Activated naive CD4-positive, alpha-beta T cell treated with anti-CD3 and anti-CD28 coated beads for 36 hours (primary cell): Measurements from ENCODE around the gene MIGA2. TPM values are rescaled to one million over a fixed set of nuclear protein-coding genes. Genes with fewer than 3 reads are reported as not detected.
A peak's percentile ranks its signal among the peaks of the same experiment; 100 is the strongest.
"Not testable (repeated sequence)": the region's sequence is repeated elsewhere in the genome, so short reads cannot be mapped to it uniquely, and the experiment has no call there.

Experiments
- CTCF ChIA-PET: fragments of 350-600 bp; sonication (Branson Sonifier 250); formaldehyde crosslinking; loops from one replicate; lab custom pipeline; 2021; ENCODE audit warnings: antibody characterized with exemption; lab: Charles Lee
- DNase-seq: peaks from one replicate; pipeline ENCODE4 v3.0.0-alpha.2; 2020
- H3K27ac Mint-ChIP-seq: one replicate; pipeline ENCODE4 v1.8.0; 2021; ENCODE audit warnings: mild to moderate bottlenecking, mixed read lengths
- H3K27me3 Mint-ChIP-seq: one replicate; pipeline ENCODE4 v1.8.0; 2021; ENCODE audit warnings: low read depth, mixed read lengths
- H3K36me3 Mint-ChIP-seq: one replicate; pipeline ENCODE4 v1.8.0; 2021; ENCODE audit warnings: low read depth, mixed read lengths
- H3K4me1 Mint-ChIP-seq: one replicate; pipeline ENCODE4 v1.8.0; 2021; ENCODE audit warnings: low read depth, mixed read lengths
- H3K4me3 Mint-ChIP-seq: one replicate; pipeline ENCODE4 v1.8.0; 2021; ENCODE audit warnings: mild to moderate bottlenecking, moderate library complexity, mixed read lengths
- H3K9me3 Mint-ChIP-seq: one replicate; pipeline ENCODE4 v1.8.0; 2021; ENCODE audit warnings: mixed read lengths
- intact Hi-C: fragments of 100-400 bp; cut with micrococcal nuclease; formaldehyde crosslinking; loops from one replicate; pipeline ENCODE4 v1.15.1; 2023
- total RNA-seq, 2 experiments: library from RNA; stranded (reverse); gene quantifications; one replicate each; pipeline ENCODE4 v1.2.3, GENCODE V29; 2021

Gene MIGA2
- total RNA-seq, 2 experiments from 2014 or later = 36.3 to 42.7 TPM

GRCh38 chr9:129030191-129030590 is 6.2 kb upstream of the MIGA2 start:
- Mint-ChIP-seq H3K27ac (peak overlapping the region; percentile 36), H3K36me3 (no peaks in the 10 kb centered on the region), H3K4me3 (no peak overlapping the region), H3K27me3 (no peaks in the 10 kb centered on the region), H3K4me1 (peaks cover 13% of the 10 kb centered on the region), H3K9me3 (no peaks in the 10 kb centered on the region)
- no peak for DNase-seq
- intact Hi-C loops = no loop called here
- CTCF ChIA-PET = no interaction called here

GRCh38 chr9:129031514-129031913 is 4.9 kb upstream of the MIGA2 start:
- Mint-ChIP-seq H3K36me3 (no peaks in the 10 kb centered on the region), H3K27ac (no peak overlapping the region)
- CTCF ChIA-PET = interaction anchor here (0.6 to 1.1 kb wide), 2 partner anchors 100 to 158 kb away, joined by 4 read pairs; no protein-coding TSS in a partner anchor

GRCh38 chr9:129032541-129033159 is 3.8 kb upstream of the MIGA2 start:
- H3K4me3 Mint-ChIP-seq = no peak overlapping the region
- intact Hi-C loops = no loop called here
- no peaks in the 10 kb centered on the region for H3K27me3 Mint-ChIP-seq
- H3K36me3 Mint-ChIP-seq = peaks cover 3% of the 10 kb centered on the region
- DNase-seq = no peak
- H3K4me1 Mint-ChIP-seq = peaks cover 14% of the 10 kb centered on the region
- CTCF ChIA-PET = interaction anchor here (1.1 kb wide), 1 partner anchor 99 kb away, joined by 4 read pairs; no protein-coding TSS in a partner anchor
- no peak overlapping the region for H3K27ac Mint-ChIP-seq
- no peaks in the 10 kb centered on the region for H3K9me3 Mint-ChIP-seq

More at GRCh38 chr9:129031514-129031913, 4.9 kb upstream of the MIGA2 start:
- Mint-ChIP-seq H3K4me3 (no peak overlapping the region), H3K9me3 (no peaks in the 10 kb centered on the region), H3K4me1 (peaks cover 11% of the 10 kb centered on the region), H3K27me3 (no peaks in the 10 kb centered on the region)
- DNase-seq = no peak
- intact Hi-C loops = no loop called here

GRCh38 chr9:129033216-129033615 is 3.2 kb upstream of the MIGA2 start:
- Mint-ChIP-seq H3K9me3 (no peaks in the 10 kb centered on the region), H3K4me3 (no peak overlapping the region), H3K27ac (no peak overlapping the region), H3K36me3 (peaks cover 3% of the 10 kb centered on the region), H3K4me1 (peaks cover 19% of the 10 kb centered on the region), H3K27me3 (no peaks in the 10 kb centered on the region)
- CTCF ChIA-PET = no interaction called here
- intact Hi-C loops = no loop called here
- DNase-seq = no peak

GRCh38 chr9:129035838-129036237 is 588 bp upstream of the MIGA2 start:
- not testable (repeated sequence) for H3K9me3 Mint-ChIP-seq, H3K27me3 Mint-ChIP-seq, DNase-seq, H3K36me3 Mint-ChIP-seq
- H3K4me1 Mint-ChIP-seq = peaks cover 30% of the 10 kb centered on the region
- CTCF ChIA-PET = interaction anchor here (0.5 to 1.0 kb wide), 3 partner anchors 30 to 338 kb away, joined by 3 read pairs; no protein-coding TSS in a partner anchor
- H3K27ac Mint-ChIP-seq = peak overlapping the region; percentile 71
- intact Hi-C loops = loop anchor here (1.0 to 5.0 kb wide), 5 partner anchors 8 to 312 kb away; partner anchors contain the start of genes CRAT, DOLK, DOLPP1 and NUP188
- peak overlapping the region; percentile 98 for H3K4me3 Mint-ChIP-seq

GRCh38 chr9:129036923-129037766 is 719 bp downstream of the MIGA2 start:
- CTCF ChIA-PET = interaction anchor here (0.5 kb wide), 1 partner anchor 392 kb away, joined by 6 read pairs; no protein-coding TSS in a partner anchor
- Mint-ChIP-seq H3K27ac (peak overlapping the region; percentile 68), H3K4me1 (peaks cover 30% of the 10 kb centered on the region), H3K9me3 (no peaks in the 10 kb centered on the region), H3K36me3 (peaks cover 8% of the 10 kb centered on the region), H3K4me3 (peak overlapping the region; percentile 98), H3K27me3 (no peaks in the 10 kb centered on the region)
- intact Hi-C loops = loop anchor here (1.0 to 5.0 kb wide), 5 partner anchors 9 to 313 kb away; partner anchors contain the start of genes CRAT, DOLK, DOLPP1 and NUP188
- DNase-seq = no peak

DNA sequence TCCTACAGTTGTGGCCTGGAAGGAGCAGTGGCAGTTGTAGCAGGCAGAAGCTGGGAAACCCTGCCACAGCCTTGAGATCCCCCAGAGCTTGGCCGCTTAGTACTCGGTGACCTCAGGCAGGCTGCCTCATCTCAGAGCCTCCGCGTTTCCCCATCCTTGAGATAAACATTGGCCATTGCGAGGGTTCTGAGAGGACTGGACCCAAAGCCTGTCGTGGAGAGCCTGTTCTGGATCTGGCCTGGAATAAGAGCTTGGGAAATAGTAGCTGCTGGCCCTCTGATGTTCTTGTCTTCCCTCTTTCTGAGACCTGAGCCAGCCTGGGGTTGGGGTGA is 1.3 kb downstream of the MIGA2 start:
- H3K27me3 Mint-ChIP-seq = no peaks in the 10 kb centered on the region
- H3K36me3 Mint-ChIP-seq = peaks cover 12% of the 10 kb centered on the region
- DNase-seq = no peak
- H3K9me3 Mint-ChIP-seq = no peaks in the 10 kb centered on the region
- peak overlapping the region; percentile 98 for H3K4me3 Mint-ChIP-seq
- intact Hi-C loops = loop anchor here (5.0 kb wide), 1 partner anchor 90 kb away; the partner anchor contains the start of genes DOLK and NUP188
- no peak overlapping the region for H3K27ac Mint-ChIP-seq
- CTCF ChIA-PET = interaction anchor here (1.2 kb wide), 1 partner anchor 9 kb away, joined by 3 read pairs; the partner anchor contains the start of gene SH3GLB2
- peaks cover 30% of the 10 kb centered on the region for H3K4me1 Mint-ChIP-seq

DNA sequence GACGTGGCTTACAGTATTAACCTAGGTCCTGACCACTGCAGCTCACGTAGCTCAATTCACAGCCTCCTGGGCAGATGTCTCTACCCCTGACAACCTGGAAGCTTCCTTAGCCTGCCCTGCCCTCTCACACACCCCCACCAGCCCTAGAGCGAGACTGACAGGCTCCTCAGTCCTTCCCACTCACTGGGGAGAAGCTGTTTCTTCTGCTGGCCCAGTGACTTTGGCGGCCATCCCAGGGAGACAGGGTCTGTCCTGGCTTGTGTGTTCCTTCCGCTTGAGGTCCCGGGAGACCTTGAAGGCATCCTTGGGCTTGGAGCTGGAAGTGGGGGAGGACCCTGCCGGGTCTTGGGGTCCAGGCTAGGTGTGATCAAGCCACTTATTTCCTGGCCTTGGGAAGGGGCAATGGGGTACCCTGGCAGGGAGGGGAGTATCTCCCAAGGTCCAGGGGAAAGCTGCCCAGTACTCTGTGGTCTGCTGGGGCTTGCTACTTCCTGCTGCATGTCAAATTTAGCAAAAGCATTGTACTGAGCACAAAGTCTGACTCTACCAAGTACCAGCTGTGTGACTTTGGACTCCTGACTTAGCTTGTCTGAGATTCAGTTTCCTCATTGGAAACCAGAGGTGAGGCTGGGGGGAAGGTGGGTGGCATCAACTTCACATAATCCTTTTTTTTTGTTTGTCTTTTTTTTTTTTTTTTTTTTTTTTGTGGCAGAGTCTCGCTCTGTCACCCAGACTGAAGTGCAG is 1.9 kb downstream of the MIGA2 start:
- DNase-seq = no peak
- H3K27ac Mint-ChIP-seq = no peak overlapping the region
- intact Hi-C loops = loop anchor here (5.0 kb wide), 1 partner anchor 91 kb away; the partner anchor contains the start of genes DOLK and NUP188
- H3K4me1 Mint-ChIP-seq = peaks cover 30% of the 10 kb centered on the region
- peak overlapping the region; percentile 98 for H3K4me3 Mint-ChIP-seq
- CTCF ChIA-PET = interaction anchor here (0.5 to 1.2 kb wide), 2 partner anchors 10 to 50 kb away, joined by 3 to 6 read pairs; partner anchors contain the start of gene SH3GLB2
- H3K36me3 Mint-ChIP-seq = peaks cover 13% of the 10 kb centered on the region
- no peaks in the 10 kb centered on the region for H3K9me3 Mint-ChIP-seq
- H3K27me3 Mint-ChIP-seq = no peaks in the 10 kb centered on the region

DNA sequence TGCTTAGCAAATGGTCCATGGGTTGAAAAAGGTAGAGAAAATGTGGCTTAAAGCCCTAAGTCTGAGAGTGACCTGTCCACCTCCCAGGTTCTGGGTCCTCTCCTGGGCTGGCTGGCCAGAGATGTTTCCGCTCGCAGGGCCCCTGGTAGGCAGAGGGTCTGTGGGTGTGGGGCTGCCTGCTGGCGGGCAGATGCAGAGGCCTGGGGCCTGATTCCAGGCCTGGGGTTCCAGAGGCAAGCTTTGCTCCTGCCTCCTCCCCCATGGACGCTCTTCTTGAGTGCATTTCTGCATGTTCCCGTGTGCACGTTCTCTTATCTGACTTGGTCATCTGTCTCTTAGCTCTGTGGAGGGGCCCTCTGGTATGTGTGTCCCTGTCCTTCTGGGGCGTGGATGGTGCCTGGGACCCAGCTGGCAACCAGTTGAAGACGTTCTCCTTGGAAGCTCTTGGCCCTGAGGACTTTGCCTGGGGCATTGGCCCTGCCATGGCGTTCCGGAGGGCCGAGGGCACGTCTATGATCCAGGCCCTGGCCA is 3.8 kb downstream of the MIGA2 start:
- H3K9me3 Mint-ChIP-seq = no peaks in the 10 kb centered on the region
- CTCF ChIA-PET = no interaction called here
- H3K27me3 Mint-ChIP-seq = no peaks in the 10 kb centered on the region

DNA sequence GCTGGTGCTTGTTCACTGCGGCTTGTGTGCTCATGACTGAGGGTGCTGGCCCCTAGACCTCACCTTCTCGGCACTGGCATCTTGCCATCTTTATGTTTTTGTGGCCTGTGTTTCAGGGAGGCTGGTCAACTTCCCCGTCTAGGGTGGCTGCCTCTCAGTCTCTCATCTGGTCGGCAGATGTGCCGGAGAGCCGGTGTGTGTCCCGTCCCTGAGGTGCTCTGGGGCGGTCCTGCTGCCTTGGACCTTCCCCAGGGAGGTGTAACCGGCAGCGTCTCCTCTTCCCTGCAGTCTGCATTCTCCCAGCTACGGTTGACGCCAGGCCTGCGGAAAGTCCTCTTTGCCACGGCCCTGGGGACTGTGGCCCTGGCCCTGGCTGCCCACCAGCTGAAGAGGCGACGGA is 5.6 kb downstream of the MIGA2 start:
- Mint-ChIP-seq H3K27ac (no peak overlapping the region), H3K4me3 (no peak overlapping the region), H3K9me3 (no peaks in the 10 kb centered on the region), H3K4me1 (peaks cover 23% of the 10 kb centered on the region), H3K27me3 (no peaks in the 10 kb centered on the region), H3K36me3 (peaks cover 10% of the 10 kb centered on the region)
- intact Hi-C loops = no loop called here
- no peak for DNase-seq
- CTCF ChIA-PET = no interaction called here

More for the DNA sequence above, 3.8 kb downstream of the MIGA2 start:
- Mint-ChIP-seq H3K4me1 (peaks cover 30% of the 10 kb centered on the region), H3K4me3 (no peak overlapping the region), H3K27ac (no peak overlapping the region), H3K36me3 (peaks cover 13% of the 10 kb centered on the region)
- DNase-seq = no peak
- intact Hi-C loops = no loop called here

- CTCF ChIA-PET = no interaction called here
- Mint-ChIP-seq H3K36me3 (peaks cover 7% of the 10 kb centered on the region), H3K9me3 (no peaks in the 10 kb centered on the region), H3K27me3 (no peaks in the 10 kb centered on the region), H3K4me3 (no peak overlapping the region), H3K4me1 (no peaks in the 10 kb centered on the region), H3K27ac (no peak overlapping the region)
- intact Hi-C loops = no loop called here
- DNase-seq = no peak
These were observed 16.2 kb downstream of the MIGA2 start for GRCh38 chr9:129052592-129052991.
